HG03066 (cell line): ENCODE results near the gene TIMELESS.

ENCODE experiments used
- ATAC-seq: cut with Tn5 transposase; IDR thresholded peaks from one replicate; pipeline ENCODE4 v1.9.1; 2021; ENCODE audit warnings: low read depth; ENCODE audit not compliant: unreplicated experiment

TIMELESS gene

DNA sequence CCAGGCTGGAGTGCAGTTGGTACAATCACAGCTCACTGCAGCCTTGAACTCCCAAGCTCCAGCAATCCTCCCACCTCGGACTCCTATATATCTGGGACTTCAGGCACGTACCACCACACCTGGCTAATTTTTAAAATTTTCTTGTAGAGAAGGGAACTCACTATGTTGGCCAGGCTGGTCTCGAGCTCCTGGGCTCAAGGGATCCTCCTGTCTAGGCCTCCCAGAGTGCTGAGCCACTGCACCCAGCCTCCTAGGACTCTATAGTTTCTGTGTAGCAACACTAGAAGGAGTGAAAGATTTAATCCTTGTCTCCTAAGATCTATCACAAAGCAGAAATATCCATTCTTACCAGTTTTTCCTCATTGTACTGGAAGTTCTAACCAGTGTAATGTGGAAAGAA is 82.3 kb downstream of the TIMELESS start:
- no peak for ATAC-seq
